SH-SY5Y (cell line): ENCODE data around the gene VTI1A.

Experiments
- GATA2 ChIP-seq: IDR thresholded peaks from 2 replicates; pipeline ENCODE4 v1.6.1; 2011; ENCODE audit warnings: mild to moderate bottlenecking, low read depth, low read length
- GATA3 ChIP-seq: IDR thresholded peaks from 2 replicates; pipeline ENCODE4 v1.6.1; 2011; ENCODE audit warnings: low read depth, mild to moderate bottlenecking, low read length, moderate library complexity

GRCh38 chr10:112738606-112739591 lies 291.9 kb downstream of the VTI1A start:
- TF ChIP-seq GATA3 (no peak), GATA2 (no peak)
